GOT3 (cell line): ENCODE results near the gene PRIM1.
"Not testable (repeated sequence)": the region's sequence is repeated elsewhere in the genome, so short reads cannot be mapped to it uniquely, and the experiment has no call there.

Source experiments
- DNase-seq: peaks from one replicate; lab custom pipeline; 2025; ENCODE audit warnings: mixed read lengths; lab: John Stamatoyannopoulos, UW

Gene PRIM1

DNA sequence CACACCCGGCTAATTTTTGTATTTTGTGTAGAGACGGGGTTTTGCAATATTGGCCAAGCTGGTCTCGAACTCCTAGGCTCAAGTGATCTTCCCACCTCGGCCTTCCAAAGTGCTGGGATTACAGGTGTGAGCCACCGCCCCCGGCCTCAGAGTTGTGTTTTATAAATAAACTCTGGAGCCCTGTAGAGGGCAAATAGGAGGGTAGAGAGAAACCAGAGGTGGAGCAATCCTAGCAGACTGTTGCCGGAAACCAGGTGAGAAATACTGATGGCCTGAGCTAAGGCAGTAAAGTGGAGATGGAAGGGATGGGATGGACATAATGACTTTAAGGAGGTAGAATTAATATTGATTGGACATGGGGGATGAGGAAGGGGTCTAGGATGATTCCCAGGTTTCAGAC, 8.3 kb upstream of the PRIM1 start:
- no peak for DNase-seq

DNA sequence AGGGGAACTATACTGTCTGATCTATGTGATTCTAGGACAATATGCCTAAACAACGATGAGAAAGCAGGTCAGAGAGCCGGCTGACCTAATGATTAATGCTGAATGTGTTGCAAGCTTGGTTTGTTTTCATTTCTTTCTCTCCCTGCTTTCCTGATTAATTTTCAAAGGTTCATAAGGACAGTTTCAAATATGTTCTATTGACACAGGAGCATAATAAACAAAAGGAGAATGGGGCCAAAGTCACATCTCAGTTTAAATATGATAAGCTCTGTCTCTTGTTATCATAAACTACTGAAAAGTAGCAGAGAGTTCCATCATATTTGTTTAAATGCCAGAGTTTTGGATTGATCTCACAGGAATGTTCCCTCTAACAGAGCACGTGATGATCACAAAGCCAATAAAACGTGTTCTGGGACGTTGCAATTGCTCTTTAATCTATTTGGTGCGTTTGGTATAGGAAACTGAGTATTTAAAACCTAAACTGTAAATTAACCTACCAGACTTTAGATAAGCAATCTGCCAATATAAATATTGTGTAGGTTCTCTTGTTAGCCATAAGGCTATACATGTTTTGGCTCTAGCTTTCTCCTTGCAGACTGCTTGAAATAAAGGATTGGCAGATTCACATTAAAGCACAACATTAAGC, 7.3 kb upstream of the PRIM1 start:
- no peak for DNase-seq

DNA sequence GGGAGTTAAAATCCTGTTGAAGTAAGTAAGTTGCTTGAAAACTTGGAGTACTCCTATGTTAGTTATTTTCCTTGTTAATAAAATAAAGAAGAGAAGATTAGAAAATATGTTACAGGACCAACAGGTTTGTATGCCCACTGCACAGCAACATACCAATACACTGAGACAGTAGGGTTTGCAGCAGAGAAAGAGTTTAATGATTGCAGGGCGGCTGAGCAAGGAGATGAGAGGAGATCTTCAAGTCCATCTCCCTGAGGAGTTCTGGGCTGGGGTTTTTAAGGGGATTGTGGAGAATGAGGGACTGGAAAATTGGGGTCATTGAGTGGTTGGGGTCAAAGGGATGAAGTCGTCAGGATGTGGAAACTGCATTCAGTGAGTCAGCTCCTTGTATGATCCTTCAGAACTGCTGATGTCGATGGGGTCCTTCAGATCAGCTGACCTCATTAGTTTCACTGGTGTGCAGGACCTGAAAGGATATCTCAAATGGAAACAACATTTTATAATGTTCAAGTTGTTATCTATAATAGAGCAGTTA, 6.7 kb upstream of the PRIM1 start:
- DNase-seq: no peak

DNA sequence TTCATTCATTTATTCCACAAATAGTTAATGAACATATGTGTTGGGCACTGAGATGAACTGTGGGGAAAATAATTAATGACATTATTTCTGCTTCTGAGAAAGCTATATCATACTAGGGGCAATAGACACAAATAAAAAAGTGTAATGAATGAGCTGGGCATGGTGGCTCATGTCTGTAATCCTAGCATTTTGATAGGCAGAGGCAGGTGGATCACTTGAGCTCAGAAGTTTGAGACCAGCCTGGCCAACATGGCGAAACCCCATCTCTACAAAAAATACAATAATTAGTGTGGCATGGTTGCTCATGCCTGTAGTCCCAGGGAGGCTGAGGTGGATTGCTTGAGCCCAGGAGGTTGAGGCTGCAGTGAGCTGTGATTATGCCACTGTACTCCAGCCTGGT, 5.8 kb upstream of the PRIM1 start:
- not testable (repeated sequence) for DNase-seq

DNA sequence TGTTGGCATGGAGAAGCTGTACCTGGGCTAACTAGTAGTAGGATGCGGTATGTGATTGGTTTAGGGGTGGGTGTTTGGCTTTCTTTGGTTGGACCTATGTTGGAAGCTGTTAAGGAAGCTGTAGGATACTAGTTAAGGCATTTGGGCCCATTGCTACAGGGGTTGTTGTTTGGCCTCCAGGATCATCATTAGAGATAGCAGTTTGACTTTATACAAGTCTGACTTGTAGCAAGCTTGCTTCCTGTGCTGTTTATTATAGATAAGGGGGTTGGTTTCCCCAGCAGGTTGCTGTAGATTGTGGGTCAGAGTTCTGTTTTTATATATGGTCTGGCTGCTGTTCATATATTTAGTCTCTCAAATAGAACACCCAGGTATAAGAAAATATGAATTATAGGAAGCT, 1.4 kb upstream of the PRIM1 start:
- no peak for DNase-seq

DNA sequence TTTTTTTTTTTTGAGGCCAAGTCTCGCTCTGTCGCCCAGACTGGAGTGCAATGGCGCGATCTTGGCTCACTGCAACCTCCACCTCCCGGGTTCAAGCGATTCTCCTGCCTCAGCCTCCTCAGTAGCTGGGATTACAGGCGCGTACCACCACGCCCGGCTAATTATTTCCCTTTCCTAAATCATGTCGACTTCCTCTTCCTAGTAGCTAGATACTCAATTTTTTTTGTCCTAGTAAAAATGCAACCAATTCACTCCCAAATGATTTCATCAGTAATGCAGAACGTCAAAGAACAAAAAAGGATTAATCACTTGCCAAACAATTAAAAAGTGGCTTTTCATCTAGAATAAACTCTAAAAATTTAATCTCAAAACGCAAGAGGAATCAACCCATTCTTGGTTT, 1.5 kb downstream of the PRIM1 start:
- DNase-seq: not testable (repeated sequence)

DNA sequence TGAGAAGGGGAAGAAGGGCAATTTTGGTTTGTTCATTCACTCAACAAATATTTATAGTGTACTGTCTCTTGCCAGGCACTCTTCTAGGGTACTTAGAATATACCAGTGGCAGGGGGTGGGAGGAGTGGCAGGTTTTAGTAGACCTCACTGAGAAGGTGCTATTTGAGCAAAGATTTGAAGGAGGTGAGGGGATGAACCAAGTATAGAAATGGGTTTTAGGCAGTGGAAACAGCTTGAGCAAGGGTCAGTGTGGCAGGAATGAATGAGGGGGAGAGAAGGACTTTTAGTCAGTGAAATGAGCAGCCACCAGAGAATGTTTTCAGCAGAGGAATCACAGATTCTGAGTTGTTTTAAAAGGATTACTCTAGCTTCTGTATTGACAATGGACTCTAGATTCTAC, 2.3 kb downstream of the PRIM1 start:
- no peak for DNase-seq

DNA sequence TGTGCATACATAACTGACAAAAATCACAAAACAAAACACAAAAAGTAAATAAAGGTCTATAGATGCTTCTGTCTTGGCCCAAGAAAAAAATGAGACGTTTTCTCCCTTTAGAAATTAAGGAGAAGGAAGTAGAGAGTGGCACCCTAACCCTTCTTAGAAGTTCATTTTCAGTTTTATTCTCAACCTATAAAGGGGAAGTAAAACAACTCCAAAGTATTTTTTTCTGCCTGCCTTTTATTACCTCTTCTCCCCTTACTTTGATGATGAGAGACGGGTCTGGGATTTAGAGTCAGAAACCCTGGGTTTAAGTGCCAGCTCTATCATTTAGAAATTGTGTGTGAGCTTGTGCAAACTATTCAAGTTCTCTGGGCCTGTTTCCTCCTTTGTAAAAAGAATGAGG, 2.8 kb downstream of the PRIM1 start:
- DNase-seq: no peak

DNA sequence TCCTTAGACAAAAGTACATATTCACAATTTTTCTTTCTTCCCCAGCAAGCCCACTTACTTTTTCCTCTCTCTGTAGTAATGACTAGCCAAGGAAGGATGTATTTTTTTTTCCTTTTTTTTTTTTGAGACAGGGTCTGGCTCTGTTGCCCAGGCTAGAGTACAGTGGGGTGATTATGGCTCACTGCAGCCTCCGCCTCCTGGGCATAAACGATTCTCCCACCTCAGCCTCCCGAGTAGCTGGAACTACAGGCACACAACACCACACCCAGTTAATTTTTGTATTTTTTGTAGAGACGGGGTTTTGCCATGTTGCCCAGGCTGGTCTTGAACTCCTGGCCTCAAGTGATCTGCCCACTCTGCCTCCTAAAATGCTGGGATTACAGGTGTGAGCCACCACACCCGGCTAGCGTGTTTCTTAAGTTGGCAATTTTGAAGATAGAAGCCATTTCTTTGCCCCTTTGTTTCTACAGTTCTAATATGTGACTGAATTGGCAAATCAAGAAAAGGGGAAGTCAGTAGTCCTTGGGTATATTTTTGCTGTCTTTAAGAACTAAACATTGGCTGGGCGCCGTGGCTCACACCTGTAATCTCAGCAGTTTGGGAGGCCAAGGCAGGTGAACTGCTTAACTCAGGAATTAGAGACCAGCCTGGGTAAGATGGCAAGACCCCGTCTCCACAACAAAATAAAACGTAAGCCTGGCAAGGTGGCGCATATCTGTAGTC, 23.8 kb downstream of the PRIM1 start:
- no peak for DNase-seq

DNA sequence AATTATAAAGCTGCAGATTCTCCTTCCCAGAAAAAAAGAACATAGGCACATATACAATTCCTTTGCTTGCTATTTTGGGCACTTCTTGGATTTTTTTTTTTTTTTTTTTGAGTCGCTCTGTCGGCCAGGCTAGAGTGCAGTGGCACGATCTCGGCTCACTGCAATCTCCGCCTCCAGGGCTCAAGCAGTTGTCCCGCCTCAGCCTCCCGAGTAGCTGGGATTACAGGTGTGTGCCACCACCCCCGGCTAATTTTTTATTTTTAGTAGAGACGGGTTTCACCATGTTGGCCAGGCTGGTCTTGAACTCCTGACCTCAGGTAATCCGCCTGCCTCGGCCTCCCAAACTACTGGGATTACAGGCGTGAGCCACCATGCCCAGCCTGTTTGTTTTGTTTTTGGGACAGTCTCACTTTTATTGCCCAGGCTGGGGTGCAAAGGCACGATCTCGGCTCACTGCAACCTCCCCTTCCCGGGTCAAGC, 25.9 kb downstream of the PRIM1 start:
- not testable (repeated sequence) for DNase-seq

DNA sequence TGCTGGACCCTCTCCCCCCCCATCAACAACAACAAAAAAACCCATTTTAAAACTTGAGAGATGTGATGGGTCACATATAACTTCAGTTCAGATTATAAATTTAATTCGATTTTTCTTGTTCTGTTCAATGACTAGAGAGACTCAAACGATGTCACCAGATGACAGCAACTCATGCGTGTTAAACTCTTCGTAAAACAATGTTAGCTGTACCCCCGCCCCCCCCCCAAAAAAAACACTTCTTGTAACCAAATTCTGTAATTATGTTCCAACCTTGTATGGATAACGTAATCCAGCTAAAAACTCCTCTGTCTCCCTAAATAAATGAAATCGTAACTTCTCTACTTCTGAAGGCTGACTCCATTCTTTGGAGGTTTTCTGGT, 26.4 kb downstream of the PRIM1 start:
- DNase-seq: no peak

DNA sequence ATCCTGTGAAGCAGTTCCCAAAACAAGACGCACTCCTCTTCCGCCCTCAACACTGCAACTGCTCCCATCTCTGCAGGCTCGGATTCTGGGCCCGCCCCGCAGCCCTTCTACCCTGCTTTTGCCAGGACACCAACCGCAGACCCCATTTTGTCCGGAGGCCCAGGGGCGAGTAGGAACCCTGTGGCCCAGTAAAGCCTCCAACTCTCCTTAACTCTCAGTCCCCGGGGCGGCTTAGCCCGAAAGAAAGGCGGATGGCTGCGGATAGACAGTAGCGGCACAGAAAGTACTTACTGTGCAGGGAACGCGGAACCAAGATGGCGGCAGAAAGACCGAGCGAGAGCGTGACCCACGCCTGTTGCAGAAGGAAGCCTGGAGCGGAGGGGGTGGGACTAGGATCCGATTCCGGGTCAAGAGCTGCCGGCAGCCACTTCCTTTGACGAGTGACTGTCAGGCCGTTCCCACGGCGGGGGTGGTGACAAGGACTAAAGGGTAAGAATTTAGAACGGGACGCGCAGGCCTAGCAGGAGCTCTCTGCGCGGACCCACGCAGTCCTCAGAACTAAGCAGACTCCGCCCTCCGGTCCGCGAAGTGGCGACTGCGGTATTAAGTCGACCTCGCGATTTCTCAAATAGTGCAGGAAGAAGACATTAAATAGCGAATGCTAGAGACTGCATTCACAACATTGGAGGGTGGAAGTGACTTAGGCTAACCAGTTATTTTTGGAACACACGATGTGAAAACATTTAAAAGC, 27.0 kb downstream of the PRIM1 start, which contains the start of gene NACA:
Gene NACA, minus strand, starts transcription at position 328 of the 751 bp plus-strand sequence. CDS start 778 bp downstream, outside the sequence.
- peak; percentile 68 for DNase-seq

DNA sequence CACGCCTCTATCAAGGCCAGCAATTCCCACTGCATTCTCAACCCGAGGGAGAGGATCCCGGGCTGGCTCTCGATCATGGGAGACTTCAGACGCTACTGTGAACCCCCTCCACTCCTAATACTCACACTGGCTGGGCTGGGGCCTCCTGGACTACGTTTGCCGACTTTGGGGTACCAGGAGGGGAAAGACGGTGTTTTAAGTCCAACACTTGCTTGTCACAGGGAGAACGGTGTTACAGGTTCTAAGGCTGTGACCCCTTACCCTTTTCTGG, 27.5 kb downstream of the PRIM1 start:
- no peak for DNase-seq

DNA sequence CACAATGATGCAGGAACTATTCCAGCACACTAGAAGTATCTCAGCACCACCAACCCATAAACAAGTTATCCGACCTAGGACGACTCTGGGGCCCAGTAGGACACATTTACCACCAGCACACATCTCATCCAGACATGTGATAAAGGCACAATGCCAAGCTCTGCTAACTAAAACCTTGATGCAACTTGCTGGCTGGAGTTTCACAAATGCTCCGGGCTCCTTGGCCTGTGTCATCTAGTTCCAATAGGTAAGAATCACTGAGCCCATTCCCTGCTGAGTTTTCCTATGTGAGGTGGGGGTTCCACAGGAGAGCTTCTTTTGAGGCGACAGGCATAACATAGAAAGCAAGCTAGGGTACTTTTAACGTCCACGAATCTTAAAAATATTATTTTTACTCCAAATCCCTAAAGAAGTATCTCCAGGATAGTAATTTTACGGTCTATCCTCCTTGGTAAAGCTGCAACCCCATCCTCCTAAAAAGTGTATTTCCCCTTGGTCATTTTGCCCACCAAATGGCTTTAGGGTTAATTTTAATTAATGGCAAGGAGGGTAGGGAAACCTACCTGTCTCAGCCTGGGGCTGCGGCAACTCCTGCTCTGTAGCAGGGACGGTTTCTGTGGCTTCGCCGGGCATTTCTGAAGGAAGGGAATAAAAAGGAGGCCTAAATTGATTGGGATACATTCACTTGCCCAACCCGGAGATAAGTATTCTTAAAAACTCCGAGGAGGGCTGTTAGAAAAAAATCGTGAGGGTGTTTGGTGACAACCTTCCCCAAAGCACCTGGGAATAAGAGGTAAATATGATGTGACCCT, 28.0 kb downstream of the PRIM1 start:
- DNase-seq: no peak

DNA sequence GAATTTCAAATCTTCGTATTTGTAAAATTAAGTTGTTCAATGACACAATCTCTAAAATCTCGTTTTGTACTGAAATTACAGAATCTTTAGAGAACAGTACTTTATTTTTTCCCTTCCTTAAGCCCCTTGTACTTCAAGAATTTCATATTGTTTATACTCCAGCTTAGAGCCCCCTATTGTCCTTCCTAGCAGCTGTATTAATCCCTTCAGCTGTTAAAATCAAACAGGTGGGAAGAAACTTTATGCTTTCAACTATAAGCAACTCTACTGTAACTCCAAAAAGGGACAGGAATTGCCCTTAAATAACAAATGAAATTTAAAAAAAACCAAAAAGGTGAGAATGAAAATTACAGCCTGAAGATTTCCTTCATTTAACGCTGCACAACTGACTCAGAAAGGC, 28.8 kb downstream of the PRIM1 start:
- DNase-seq: no peak

DNA sequence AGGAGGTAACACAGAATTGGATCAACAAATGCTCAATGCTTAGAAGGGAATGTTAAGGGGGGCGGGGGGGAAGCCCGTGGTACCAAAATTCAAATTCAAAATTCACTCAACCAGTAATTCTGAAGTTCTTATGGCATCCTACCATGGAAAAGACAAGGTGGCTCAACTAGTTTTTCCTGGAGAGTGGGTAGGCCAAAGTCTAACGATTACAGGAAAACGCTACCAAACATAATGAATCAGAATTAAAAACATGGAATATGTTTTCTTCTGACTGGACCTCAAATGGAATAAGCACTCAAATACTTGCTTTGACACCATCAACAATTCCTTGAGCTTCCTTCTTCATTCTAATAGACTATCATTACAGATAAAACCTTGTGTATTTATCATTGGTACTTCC, 29.3 kb downstream of the PRIM1 start:
- no peak for DNase-seq

DNA sequence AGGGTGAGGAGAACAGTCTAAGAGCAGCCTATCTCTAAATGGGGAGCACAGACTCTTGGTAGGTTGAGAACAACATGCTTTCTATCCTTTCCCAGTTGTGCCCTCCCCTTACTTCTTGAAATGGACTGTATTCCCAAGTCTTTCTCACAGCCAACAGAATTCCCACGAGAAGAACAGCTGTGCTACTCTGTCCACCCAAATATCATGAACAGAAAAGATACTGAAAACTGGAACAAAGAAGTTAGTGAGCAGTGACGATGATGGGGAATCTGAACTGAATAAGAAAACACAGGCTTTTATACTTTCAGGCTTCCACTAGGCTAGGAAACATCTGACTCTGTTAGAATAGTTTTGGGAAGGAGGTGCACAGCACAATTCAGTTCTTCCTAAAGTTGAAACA, 30.4 kb downstream of the PRIM1 start:
- no peak for DNase-seq

DNA sequence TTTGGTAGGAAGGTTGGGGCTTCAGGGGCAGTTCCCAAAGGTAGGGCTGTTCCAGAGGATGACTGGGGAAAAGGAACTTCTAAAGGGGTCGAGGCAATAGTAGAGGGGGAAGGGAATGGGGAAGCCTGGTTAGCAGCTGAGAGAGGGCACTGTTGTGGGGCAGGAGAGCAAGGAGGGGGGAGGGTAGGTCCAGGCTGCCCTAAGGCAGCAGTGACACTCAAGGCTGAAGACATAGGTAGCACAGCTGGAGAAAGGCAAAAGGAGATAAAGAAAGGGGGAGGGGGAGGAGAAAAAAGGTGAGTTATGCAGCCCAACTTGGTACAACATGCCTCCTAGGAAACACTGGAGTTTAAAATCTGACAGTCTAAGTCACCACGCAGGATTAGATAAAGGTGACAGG, 30.9 kb downstream of the PRIM1 start:
- DNase-seq: no peak

DNA sequence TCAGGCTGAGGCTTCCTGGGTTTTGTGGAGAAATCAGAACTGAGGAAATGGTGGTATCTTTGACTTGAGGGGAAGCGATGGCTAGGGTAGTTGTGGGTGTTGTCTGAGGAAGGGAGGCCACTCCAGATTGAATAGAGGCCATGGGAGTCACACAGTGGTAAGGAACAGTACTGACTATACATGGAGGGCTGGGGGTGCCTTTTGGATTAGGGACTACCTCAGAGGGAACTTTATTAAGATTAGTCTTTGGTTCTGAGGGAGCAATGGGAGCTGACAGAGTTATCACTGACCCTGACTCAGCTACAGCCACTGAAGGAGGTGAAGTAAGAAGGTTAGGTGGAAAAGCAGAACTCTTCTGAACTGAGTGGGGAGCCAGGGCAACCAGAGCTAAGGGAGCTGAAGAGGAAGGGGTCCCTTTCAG, 31.4 kb downstream of the PRIM1 start:
- DNase-seq: no peak

DNA sequence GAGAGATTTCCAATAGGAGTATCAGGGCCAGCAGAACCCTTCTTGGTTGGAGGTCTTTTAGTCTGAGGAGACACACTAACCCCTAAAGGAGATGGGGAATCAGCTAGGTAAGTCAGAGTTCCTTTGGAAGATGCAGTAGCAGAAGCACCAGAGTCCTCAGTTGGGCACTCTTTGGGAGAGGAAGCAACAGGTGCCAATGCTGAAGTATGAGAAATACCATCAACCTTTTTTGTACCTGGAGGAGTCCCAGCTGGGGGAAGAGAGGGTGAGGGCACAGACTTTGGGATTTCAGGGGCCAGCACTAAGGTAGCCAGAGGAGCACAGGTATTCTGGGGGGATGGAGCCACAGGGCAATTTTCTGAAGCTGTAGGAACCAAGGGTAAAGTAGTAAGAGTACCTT, 33.1 kb downstream of the PRIM1 start:
- DNase-seq: no peak

DNA sequence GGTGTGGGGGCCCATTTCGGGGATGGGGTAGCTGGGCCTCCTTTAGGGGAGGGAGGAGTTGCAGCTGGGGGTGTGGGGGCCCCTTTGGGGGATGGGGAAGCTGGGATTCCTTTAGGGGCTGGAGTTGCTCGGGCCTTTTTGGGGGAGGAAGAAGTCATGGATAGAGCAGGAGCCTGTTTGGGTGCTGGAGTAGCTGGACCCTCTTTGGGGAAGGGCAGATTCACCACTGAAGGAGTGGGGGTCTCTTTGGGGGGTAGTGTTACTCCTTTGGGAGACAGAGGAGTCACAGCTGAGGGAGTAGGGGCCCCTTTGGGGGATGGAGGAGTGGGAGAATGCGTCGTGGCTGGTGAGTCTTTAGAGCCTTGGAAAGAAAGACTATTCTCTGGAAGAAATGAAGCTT, 33.5 kb downstream of the PRIM1 start:
- DNase-seq: no peak

DNA sequence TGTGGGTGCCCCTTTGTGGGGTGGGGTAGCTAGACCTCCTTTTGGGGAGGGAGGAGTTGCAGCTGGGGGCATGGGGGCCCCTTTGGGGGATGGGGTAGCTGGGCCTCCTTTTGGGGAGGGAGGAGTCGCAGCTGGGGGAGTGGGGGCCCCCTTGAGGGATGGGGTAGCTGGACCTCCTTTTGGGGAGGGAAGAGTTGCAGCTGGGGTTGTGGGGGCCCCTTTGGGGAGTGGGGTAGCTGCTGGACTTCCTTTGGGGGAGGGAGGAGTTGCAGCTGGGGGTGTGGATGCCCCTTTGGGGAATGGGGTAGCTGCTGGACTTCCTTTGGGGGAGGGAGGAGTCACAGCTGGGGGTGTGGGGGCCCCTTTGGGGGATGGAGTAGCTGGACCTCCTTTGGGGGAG, 34.0 kb downstream of the PRIM1 start:
- no peak for DNase-seq
